ENCODE measurements around the gene PLPP4. TPM values are rescaled to one million over a fixed set of nuclear protein-coding genes. Genes with fewer than 3 reads are reported as not detected.

PLPP4 gene
- total RNA-seq, 4 donors from 2014 or later = 0.72 to 1.9 TPM; not detected in 2

DNA sequence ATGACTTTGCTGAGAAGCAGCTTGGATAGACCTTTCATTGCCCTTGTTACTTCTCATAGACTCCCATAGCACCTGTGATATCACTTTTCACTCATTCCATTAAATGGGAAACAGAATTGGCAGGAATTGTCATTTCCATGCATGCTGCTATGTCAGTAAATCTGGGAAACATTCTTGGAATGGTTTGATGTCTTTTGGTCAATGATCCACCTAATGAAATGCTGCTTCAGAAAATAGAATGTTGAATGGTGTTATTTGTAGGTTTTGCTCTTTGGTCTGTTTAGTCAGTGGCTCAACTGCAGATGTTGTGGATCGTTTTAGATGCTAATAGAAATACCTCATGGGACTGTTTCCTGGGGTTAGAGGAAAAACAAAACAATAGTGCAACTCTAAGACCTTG is 127.8 kb downstream of the PLPP4 start:
- no peak for DNase-seq (ENCODE audit: low spot score)
- no peak for ATAC-seq (ENCODE audit: low FRiP score)
- TF ChIP-seq, protein P1, sequence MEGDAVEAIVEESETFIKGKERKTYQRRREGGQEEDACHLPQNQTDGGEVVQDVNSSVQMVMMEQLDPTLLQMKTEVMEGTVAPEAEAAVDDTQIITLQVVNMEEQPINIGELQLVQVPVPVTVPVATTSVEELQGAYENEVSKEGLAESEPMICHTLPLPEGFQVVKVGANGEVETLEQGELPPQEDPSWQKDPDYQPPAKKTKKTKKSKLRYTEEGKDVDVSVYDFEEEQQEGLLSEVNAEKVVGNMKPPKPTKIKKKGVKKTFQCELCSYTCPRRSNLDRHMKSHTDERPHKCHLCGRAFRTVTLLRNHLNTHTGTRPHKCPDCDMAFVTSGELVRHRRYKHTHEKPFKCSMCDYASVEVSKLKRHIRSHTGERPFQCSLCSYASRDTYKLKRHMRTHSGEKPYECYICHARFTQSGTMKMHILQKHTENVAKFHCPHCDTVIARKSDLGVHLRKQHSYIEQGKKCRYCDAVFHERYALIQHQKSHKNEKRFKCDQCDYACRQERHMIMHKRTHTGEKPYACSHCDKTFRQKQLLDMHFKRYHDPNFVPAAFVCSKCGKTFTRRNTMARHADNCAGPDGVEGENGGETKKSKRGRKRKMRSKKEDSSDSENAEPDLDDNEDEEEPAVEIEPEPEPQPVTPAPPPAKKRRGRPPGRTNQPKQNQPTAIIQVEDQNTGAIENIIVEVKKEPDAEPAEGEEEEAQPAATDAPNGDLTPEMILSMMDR (IDR thresholded peaks at IDR 0.05) = no peak

DNA sequence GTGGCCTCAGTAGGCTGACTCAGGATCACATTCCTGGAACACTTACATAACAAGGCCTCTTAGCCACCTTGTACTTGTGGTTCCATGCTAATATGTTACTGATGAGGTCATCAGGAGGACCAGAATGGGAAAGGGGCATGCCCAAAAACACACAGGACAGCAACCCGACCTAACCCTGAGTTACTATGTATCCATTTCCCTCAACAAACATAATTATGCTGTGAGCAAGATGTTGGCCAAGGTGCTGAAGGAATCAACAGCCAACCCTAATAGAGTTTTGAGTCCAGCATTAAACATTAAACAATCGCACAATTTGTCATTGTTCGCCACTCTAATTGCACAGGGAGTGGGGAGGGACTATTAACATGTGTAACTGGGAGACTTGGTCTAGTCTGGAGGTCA is 129.4 kb downstream of the PLPP4 start:
- no peak for DNase-seq (ENCODE audit: low spot score)
- TF ChIP-seq, protein P1 (IDR thresholded peaks at IDR 0.05) = no peak
- no peak for ATAC-seq (ENCODE audit: low FRiP score)

DNA sequence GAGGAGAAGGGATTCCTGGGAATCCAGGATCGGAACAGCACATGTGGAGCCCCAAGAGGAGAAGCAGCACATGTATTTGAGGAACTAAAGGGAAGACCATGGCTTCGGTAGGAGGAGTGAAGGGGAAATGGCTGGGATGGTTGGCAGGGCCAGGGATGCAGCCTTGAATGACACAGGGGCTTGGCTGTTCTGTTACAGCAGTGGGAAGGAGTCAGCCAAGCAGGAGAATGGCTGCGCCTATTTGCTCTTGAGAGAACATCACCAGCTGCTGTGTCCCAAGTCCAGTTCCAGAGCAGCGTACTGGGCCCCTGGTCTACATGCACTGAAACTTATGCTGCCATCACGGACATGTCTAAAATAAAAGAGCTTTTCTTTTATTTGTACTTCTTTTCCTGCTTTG is 130.0 kb downstream of the PLPP4 start:
- TF ChIP-seq, protein P1 (IDR thresholded peaks at IDR 0.05) = no peak
- ATAC-seq (ENCODE audit: low FRiP score) = no peak
- DNase-seq (ENCODE audit: low spot score) = no peak

DNA sequence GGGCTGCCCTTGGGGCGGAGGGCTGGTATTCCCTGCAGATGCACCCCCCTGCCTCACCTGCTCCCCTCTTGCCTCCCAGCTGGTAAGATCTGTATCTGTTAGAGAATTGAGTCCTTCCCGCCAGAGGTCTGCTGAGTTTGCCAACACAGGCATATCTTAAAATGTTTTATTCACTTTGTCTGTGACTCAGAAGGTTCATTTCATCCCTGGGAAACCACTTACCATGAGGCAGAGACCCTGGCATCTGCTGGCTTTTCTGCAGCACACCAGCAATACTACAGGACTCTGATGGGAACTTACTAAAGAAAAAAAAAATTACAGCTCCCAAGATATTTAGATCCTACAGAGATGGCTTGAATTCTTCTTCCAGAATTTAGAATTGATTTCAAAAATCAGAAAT is 131.3 kb downstream of the PLPP4 start:
- TF ChIP-seq, protein P1 (IDR thresholded peaks at IDR 0.05) = no peak
- no peak for ATAC-seq (ENCODE audit: low FRiP score)
- DNase-seq (ENCODE audit: low spot score) = no peak

DNA sequence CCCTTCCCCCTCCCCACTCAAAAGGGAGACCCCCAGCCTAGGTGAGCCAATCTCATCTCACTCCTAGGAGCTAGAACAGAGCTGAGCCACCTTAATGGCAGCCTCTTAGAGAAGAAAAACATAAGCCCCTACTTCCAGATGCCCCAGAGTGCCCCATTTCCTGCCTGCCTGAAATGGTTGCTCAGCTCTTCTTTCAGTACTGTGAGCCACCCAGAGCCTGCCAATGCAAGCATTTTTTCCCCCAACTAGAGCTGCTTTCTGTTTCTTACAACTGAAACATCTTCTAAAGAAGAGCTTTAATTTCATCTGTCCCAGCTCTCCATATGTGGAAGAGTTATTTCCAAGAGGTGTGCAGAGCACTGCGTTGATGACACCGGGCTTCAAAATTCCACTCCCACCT is 136.7 kb downstream of the PLPP4 start:
- TF ChIP-seq, protein P1 (IDR thresholded peaks at IDR 0.05) = no peak
- DNase-seq (ENCODE audit: low spot score) (no peak), ATAC-seq (ENCODE audit: low FRiP score) (no peak)

DNA sequence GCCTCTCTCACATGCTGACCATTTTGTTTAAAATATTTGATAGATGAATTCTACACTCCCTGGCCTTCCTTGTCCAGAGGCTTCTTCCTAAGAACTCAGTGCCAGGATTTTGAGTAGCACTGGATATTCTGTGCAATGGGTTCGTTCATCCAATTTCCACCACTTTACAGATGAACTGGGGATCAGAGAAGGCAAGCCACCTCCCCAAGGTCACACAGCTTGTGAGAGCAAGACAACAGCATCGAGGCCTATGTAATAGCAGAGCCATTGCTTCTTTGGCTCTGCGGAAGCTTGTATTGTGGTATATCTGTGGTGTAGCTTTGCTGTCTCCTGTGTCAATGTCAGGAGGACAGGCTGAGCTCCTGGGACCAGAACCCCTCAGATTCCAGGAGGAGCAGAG is 140.9 kb downstream of the PLPP4 start:
- no peak for DNase-seq (ENCODE audit: low spot score)
- TF ChIP-seq, protein P1 (IDR thresholded peaks at IDR 0.05) = no peak
- no peak for ATAC-seq (ENCODE audit: low FRiP score)

DNA sequence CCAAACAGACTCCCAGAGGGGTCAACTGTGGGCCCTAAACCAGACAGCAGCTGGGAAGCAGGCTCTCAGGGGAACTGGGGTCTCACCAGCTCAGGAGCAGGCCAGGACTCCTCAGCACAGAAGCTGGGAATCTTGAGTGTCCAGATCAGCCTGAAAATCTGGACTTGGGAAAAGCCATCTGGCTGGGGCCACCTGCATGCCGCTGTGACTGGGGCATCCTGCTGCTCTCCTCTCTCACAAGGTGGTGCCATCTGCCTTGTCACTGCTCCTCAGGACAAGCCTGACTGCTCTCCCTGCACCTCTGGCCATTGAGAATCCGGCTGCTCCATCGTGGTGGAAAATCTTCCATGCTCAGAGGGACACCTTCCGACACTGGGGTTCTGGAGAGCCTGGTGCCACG is 141.4 kb downstream of the PLPP4 start:
- ATAC-seq (ENCODE audit: low FRiP score) (no peak), DNase-seq (ENCODE audit: low spot score) (no peak)
- TF ChIP-seq, protein P1 (IDR thresholded peaks at IDR 0.05) = no peak

Measured in omental fat pad (tissue), 4 donors.